Measurements from ENCODE around the gene SLC25A30. TPM values are rescaled to one million over a fixed set of nuclear protein-coding genes. Genes with fewer than 3 reads are reported as not detected.

Gene SLC25A30
- polyA plus RNA-seq, 1 experiment = 14.0 TPM

GRCh38 chr13:45456196-45456972 is 38.2 kb upstream of the SLC25A30 start:
- ChIA-PET CTCF (interaction anchor here (1.5 kb wide), 1 partner anchor 44 kb away, joined by 4 read pairs; no protein-coding TSS in a partner anchor), POLR2A (interaction anchor here (0.6 kb wide), 1 partner anchor 8 kb away, joined by 3 read pairs; the partner anchor contains the start of gene COG3)
- DNase-seq (ENCODE audit: low read depth, low spot score) = peak; percentile 30
- no peaks in the 10 kb centered on the region for H3K9me3 ChIP-seq (ENCODE audit: control insufficient read depth, insufficient read depth, low read length)
- H3K27ac ChIP-seq (ENCODE audit: low read depth, low read length) = peak overlapping the region; percentile 35
- no peak for TF ChIP-seq CTCF (IDR thresholded peaks at IDR 0.05; ENCODE audit: low read depth, low read length)
- no peak overlapping the region for H3K4me3 ChIP-seq (ENCODE audit: low read depth, low read length)
- no peaks in the 10 kb centered on the region for H3K27me3 ChIP-seq (ENCODE audit: control insufficient read depth, insufficient read depth, low read length)

DNA sequence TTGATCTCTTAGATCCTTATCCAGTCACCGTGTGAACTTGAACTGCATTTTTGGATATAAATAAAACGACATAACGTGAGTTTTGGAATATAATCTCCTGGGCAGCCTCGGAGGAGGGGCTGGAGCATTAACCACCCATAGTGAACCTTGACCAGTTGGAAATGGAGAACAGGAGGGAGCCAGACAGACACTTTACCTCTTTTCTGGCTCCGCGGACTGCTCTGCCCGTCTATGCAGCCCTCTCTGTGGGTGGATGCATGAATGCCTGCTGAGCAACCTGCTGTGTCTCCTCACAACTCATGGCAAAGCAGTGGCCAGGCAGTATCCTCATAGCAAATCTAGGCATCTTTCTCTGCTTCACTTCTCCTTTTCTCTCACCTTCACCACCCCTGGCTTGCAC is 36.0 kb upstream of the SLC25A30 start:
- no peak overlapping the region for H3K4me3 ChIP-seq (ENCODE audit: low read depth, low read length)
- no peak overlapping the region for H3K27ac ChIP-seq (ENCODE audit: low read depth, low read length)
- H3K27me3 ChIP-seq (ENCODE audit: control insufficient read depth, insufficient read depth, low read length) = no peaks in the 10 kb centered on the region
- ChIA-PET POLR2A (no interaction called here), CTCF (no interaction called here)
- no peaks in the 10 kb centered on the region for H3K9me3 ChIP-seq (ENCODE audit: control insufficient read depth, insufficient read depth, low read length)
- no peak for TF ChIP-seq CTCF (IDR thresholded peaks at IDR 0.05; ENCODE audit: low read depth, low read length)
- no peak for DNase-seq (ENCODE audit: low read depth, low spot score)

DNA sequence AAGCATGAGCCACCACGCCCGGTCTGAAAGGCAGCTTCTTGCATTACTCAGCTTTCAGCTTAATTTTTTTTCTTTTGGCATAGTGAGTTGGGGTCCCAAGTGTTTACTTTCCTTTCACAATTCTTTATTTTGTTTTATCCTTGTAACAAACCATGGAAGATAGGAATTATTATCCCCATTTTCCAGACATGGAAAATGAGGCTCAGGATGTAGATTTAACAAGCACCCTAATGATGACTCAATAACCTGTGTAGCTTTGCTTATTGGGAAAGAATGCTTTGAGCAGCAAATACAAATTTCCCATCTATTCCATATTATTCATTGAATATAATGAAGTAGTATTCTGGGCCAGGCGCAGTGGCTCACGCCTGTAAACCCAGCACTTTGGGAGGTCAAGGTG is 33.1 kb upstream of the SLC25A30 start:
- H3K27me3 ChIP-seq (ENCODE audit: control insufficient read depth, insufficient read depth, low read length) = peaks cover 5% of the 10 kb centered on the region
- ChIA-PET POLR2A (no interaction called here), CTCF (interaction anchor here (0.8 kb wide), 1 partner anchor 39 kb away, joined by 3 read pairs; no protein-coding TSS in a partner anchor)
- H3K9me3 ChIP-seq (ENCODE audit: control insufficient read depth, insufficient read depth, low read length) = no peaks in the 10 kb centered on the region
- no peak for TF ChIP-seq CTCF (IDR thresholded peaks at IDR 0.05; ENCODE audit: low read depth, low read length)
- no peak overlapping the region for H3K4me3 ChIP-seq (ENCODE audit: low read depth, low read length)
- DNase-seq (ENCODE audit: low read depth, low spot score) = no peak
- H3K27ac ChIP-seq (ENCODE audit: low read depth, low read length) = no peak overlapping the region

- DNase-seq (ENCODE audit: low read depth, low spot score) = no peak
- Histone ChIP-seq H3K27me3 (ENCODE audit: control insufficient read depth, insufficient read depth, low read length) (peaks cover 5% of the 10 kb centered on the region), H3K9me3 (ENCODE audit: control insufficient read depth, insufficient read depth, low read length) (no peaks in the 10 kb centered on the region), H3K4me3 (ENCODE audit: low read depth, low read length) (no peak overlapping the region), H3K27ac (ENCODE audit: low read depth, low read length) (no peak overlapping the region)
- POLR2A ChIA-PET = no interaction called here
- no peak for TF ChIP-seq CTCF (IDR thresholded peaks at IDR 0.05; ENCODE audit: low read depth, low read length)
- CTCF ChIA-PET = no interaction called here
Measured at GRCh38 chr13:45448965-45449559, 30.9 kb upstream of the SLC25A30 start.

DNA sequence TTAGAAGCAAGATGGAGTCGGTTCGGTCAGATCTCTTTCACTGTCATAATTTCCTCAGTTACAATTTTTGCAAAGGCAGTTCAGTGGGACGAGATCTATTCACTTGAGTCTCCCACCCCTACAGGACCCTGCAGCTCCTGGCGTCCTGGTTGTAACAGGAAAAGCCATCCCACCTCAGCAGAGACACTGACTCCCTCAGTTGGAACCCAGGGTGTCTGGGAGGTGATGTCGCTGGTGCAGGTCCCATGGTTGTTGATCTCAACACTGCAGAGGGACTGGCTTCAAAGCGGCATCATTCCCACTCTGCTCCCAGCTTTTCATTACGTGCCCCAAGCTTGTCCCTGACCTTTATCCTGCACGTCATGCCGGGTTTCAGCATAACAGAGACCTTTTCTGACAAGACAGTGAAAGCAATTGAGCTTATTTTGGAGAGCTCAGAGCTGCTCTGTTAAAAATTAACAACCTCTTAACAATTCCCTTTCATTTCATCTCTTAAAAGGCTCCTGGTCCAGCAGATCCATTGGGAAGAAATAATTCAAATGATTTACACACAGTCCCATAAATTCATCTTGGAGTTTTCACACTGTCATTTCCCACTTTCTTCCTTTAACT is 29.0 kb upstream of the SLC25A30 start:
- Histone ChIP-seq H3K27me3 (ENCODE audit: control insufficient read depth, insufficient read depth, low read length) (peaks cover 5% of the 10 kb centered on the region), H3K9me3 (ENCODE audit: control insufficient read depth, insufficient read depth, low read length) (no peaks in the 10 kb centered on the region), H3K27ac (ENCODE audit: low read depth, low read length) (no peak overlapping the region), H3K4me3 (ENCODE audit: low read depth, low read length) (no peak overlapping the region)
- TF ChIP-seq CTCF (IDR thresholded peaks at IDR 0.05; ENCODE audit: low read depth, low read length) = no peak
- ChIA-PET CTCF (interaction anchor here (1.3 kb wide), 1 partner anchor 400 kb away, joined by 3 read pairs; no protein-coding TSS in a partner anchor), POLR2A (no interaction called here)
- DNase-seq (ENCODE audit: low read depth, low spot score) = no peak
